Prostate gland (tissue), 2 donors: ENCODE results near the gene TKT. TPM values are rescaled to one million over a fixed set of nuclear protein-coding genes. Genes with fewer than 3 reads are reported as not detected.

Experiments used
- DNase-seq: peaks from one replicate; pipeline ENCODE4 v3.0.0-alpha.2; 2019; ENCODE audit warnings: low spot score
- H3K27ac ChIP-seq, 2 donors: fragments of 200-600 bp; sonication (generic); 2 replicates each; pipeline ENCODE4 v1.5.1; 2017 to 2019
- H3K27me3 ChIP-seq: fragments of 200-600 bp; sonication (generic); replicated peaks from 2 replicates; pipeline ENCODE4 v1.5.1; 2019; ENCODE audit not compliant: insufficient read depth
- H3K36me3 ChIP-seq, 2 donors: fragments of 200-600 bp; sonication (generic); 1 replicate in 1 of 2; 2 replicates in 1 of 2; pipeline versions ENCODE4 v1.5.1 to v1.8.1; 2017 to 2019
- H3K4me1 ChIP-seq: fragments of 200-600 bp; sonication (generic); replicated peaks from 2 replicates; pipeline ENCODE4 v1.5.1; 2019
- H3K4me3 ChIP-seq, 2 donors: fragments of 200-600 bp; sonication (generic); 2 replicates each; pipeline ENCODE4 v1.5.1; 2017 to 2019
- H3K9me3 ChIP-seq: fragments of 200-600 bp; sonication (generic); 2 replicates; pipeline ENCODE4 v1.5.1; 2017
- POLR2A ChIP-seq: fragments of 450-650 bp; IDR thresholded peaks from one replicate; pipeline ENCODE4 v1.6.1; 2016; ENCODE audit warnings: antibody characterized with exemption, mild to moderate bottlenecking
- POLR2AphosphoS5 ChIP-seq: sonication (generic); formaldehyde crosslinking; IDR thresholded peaks from one replicate; pipeline ENCODE4 v1.6.1; 2017; ENCODE audit warnings: antibody characterized with exemption
- WGBS: methylation state at CpG from one replicate; pipeline ENCODE4 v1.1.5; 2018; 5-methylcytosine and 5-hydroxymethylcytosine counted together
- intact Hi-C: fragments of 100-400 bp; cut with DNase I; formaldehyde crosslinking; loops from one replicate; pipeline ENCODE4 v1.14.2; 2022
- total RNA-seq, 2 donors: library from RNA; depleted of rRNA; stranded (reverse); fragments of >200 nt; gene quantifications; one replicate each; pipeline ENCODE4 v1.1.0, GENCODE V29; 2016
- TF ChIP-seq, protein P1 (sequence below), 4 experiments: fragments of 200-600 bp in 2 of 4; fragments of 450-650 bp in 2 of 4; sonication (generic) in 2 of 4; IDR thresholded peaks; 1 replicate in 3 of 4; 2 replicates in 1 of 4; pipeline ENCODE4 v1.5.1; 2016 to 2019; ENCODE audit warnings: antibody characterized with exemption in 4 of 4, mild to moderate bottlenecking in 2 of 4, moderate library complexity in 2 of 4

TKT gene
- total RNA-seq, 2 donors from 2014 or later, result 187 to 226 TPM

- 87% methylated on average over 19 of the region's 19 CpGs for WGBS
- Histone ChIP-seq H3K4me1 (no peaks in the 10 kb centered on the region), H3K4me3 (no peak overlapping the region), H3K36me3 (no peaks in the 10 kb centered on the region), H3K27me3 (no peaks in the 10 kb centered on the region), H3K9me3 (no peaks in the 10 kb centered on the region), H3K27ac (no peak overlapping the region)
- TF ChIP-seq, protein P1, sequence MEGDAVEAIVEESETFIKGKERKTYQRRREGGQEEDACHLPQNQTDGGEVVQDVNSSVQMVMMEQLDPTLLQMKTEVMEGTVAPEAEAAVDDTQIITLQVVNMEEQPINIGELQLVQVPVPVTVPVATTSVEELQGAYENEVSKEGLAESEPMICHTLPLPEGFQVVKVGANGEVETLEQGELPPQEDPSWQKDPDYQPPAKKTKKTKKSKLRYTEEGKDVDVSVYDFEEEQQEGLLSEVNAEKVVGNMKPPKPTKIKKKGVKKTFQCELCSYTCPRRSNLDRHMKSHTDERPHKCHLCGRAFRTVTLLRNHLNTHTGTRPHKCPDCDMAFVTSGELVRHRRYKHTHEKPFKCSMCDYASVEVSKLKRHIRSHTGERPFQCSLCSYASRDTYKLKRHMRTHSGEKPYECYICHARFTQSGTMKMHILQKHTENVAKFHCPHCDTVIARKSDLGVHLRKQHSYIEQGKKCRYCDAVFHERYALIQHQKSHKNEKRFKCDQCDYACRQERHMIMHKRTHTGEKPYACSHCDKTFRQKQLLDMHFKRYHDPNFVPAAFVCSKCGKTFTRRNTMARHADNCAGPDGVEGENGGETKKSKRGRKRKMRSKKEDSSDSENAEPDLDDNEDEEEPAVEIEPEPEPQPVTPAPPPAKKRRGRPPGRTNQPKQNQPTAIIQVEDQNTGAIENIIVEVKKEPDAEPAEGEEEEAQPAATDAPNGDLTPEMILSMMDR (IDR thresholded peaks at IDR 0.05), result no peak
- TF ChIP-seq POLR2AphosphoS5 (no peak), POLR2A (no peak)
- intact Hi-C loops, result no loop called here
- no peak for DNase-seq
Observed at GRCh38 chr3:53200501-53201498, 55.0 kb downstream of the TKT start.

DNA sequence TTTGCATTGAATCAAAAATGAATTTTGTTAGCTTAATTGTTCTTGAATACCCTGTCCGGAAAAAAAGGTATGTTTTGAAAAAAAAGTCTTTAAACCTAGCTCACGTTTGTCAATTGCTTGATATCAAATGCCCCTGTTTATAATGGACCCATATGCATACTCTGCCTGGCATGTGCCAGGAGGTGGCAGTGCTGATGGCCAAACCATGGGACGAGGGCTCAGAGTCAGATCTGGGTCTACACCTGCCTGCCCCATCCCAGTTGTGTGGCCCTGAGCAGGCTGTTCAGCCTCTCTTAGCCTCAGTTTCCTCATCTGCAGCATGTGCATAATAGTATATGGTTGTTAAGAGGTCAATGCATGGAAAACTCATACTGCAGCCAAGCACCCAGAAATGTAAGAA lies 56.0 kb downstream of the TKT start:
- DNase-seq, result no peak
- Histone ChIP-seq H3K36me3 (no peaks in the 10 kb centered on the region), H3K9me3 (no peaks in the 10 kb centered on the region), H3K4me3 (no peak overlapping the region), H3K4me1 (no peaks in the 10 kb centered on the region), H3K27me3 (no peaks in the 10 kb centered on the region), H3K27ac (no peak overlapping the region)
- intact Hi-C loops, result no loop called here
- TF ChIP-seq, protein P1 (IDR thresholded peaks at IDR 0.05), result no peak
- TF ChIP-seq POLR2AphosphoS5 (no peak), POLR2A (no peak)
- WGBS, result 55% methylated on average over 3 of the region's 3 CpGs

- no peak overlapping the region for H3K4me3 ChIP-seq
- no peaks in the 10 kb centered on the region for H3K9me3 ChIP-seq
- 84% methylated on average over 6 of the region's 7 CpGs for WGBS
- H3K27ac ChIP-seq, result no peak overlapping the region
- H3K4me1 ChIP-seq, result no peaks in the 10 kb centered on the region
- intact Hi-C loops, result no loop called here
- H3K36me3 ChIP-seq, result no peaks in the 10 kb centered on the region
- DNase-seq, result no peak
- no peaks in the 10 kb centered on the region for H3K27me3 ChIP-seq
- TF ChIP-seq, protein P1 (IDR thresholded peaks at IDR 0.05), result no peak
- TF ChIP-seq POLR2A, result no peak
- no peak for TF ChIP-seq POLR2AphosphoS5
Observed at GRCh38 chr3:53198996-53199395, 56.8 kb downstream of the TKT start.

DNA sequence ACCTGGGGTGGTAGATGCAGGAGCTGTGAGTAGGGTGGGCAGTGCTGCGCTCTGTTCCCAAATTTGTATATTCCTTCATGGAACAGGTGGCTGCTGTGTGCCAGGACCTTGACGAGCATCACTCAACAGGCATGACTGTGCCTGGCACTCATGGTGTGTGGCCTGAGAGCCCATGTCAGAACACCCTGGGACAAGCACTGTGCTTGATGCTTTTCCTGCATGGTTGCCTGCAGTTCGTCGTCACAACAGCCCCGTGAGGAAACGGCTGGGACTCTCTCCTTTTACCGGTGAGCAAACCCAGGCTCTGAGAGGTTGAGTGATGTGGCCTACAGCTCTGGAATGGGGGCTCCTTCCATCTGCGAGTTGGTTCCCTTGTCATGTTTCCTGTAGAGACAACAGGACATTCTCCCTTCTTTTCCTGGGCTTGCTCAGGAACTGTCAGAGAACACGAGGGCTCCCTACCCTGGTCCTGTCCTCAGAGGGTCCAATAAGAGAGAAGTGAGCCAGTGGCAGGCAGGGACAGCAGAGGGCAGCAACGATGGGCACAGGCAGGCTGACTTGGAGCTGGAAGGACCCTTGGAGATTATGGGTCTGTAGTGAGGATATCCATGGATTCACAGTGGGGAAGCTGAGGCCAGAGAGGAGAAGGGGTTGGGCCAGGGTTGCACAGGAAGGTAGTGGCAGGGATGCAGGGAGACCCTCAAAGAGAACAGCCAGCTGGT lies 57.4 kb downstream of the TKT start:
- no peaks in the 10 kb centered on the region for H3K27me3 ChIP-seq
- no peak for DNase-seq
- H3K4me3 ChIP-seq, result no peak overlapping the region
- H3K4me1 ChIP-seq, result no peaks in the 10 kb centered on the region
- H3K36me3 ChIP-seq, result no peaks in the 10 kb centered on the region
- WGBS, result 72% methylated on average over 10 of the region's 10 CpGs
- TF ChIP-seq POLR2AphosphoS5 (no peak), POLR2A (no peak)
- TF ChIP-seq, protein P1 (IDR thresholded peaks at IDR 0.05), result no peak
- no peak overlapping the region for H3K27ac ChIP-seq
- intact Hi-C loops, result no loop called here
- no peaks in the 10 kb centered on the region for H3K9me3 ChIP-seq
